ENCODE measurements around the gene PDHB.

The PDHB gene

GRCh38 chr3:58408906-58409305 is 24.7 kb downstream of the PDHB start:
- in situ Hi-C loops (cut with MboI; ENCODE audit: low sequenced_read_pairs) = no loop called here

- in situ Hi-C loops (cut with MboI; ENCODE audit: low sequenced_read_pairs) = no loop called here
Observed at GRCh38 chr3:58404396-58404795, 29.2 kb downstream of the PDHB start.

GRCh38 chr3:58403513-58404109 is 30.0 kb downstream of the PDHB start:
- in situ Hi-C loops (cut with MboI; ENCODE audit: low sequenced_read_pairs) = no loop called here

GRCh38 chr3:58398669-58399333 is 34.8 kb downstream of the PDHB start:
- in situ Hi-C loops (cut with MboI; ENCODE audit: low sequenced_read_pairs) = no loop called here

GRCh38 chr3:58394339-58394738 is 39.3 kb downstream of the PDHB start:
- in situ Hi-C loops (cut with MboI; ENCODE audit: low sequenced_read_pairs) = no loop called here

GRCh38 chr3:58392181-58392580 is 41.5 kb downstream of the PDHB start:
- in situ Hi-C loops (cut with MboI; ENCODE audit: low sequenced_read_pairs) = no loop called here

- in situ Hi-C loops (cut with MboI; ENCODE audit: low sequenced_read_pairs) = no loop called here
Observed at GRCh38 chr3:58391156-58391865, 42.3 kb downstream of the PDHB start.

- in situ Hi-C loops (cut with MboI; ENCODE audit: low sequenced_read_pairs) = no loop called here
Observed at GRCh38 chr3:58388550-58389091, 45.0 kb downstream of the PDHB start.

- in situ Hi-C loops (cut with MboI; ENCODE audit: low sequenced_read_pairs) = no loop called here
Observed at GRCh38 chr3:58387650-58388546, 45.7 kb downstream of the PDHB start.

- in situ Hi-C loops (cut with MboI; ENCODE audit: low sequenced_read_pairs) = no loop called here
Observed at GRCh38 chr3:58386626-58387365, 46.8 kb downstream of the PDHB start.

- in situ Hi-C loops (cut with MboI; ENCODE audit: low sequenced_read_pairs) = no loop called here
Observed at GRCh38 chr3:58384381-58385090, 49.1 kb downstream of the PDHB start.

GRCh38 chr3:58383904-58384303 is 49.7 kb downstream of the PDHB start:
- in situ Hi-C loops (cut with MboI; ENCODE audit: low sequenced_read_pairs) = no loop called here

GRCh38 chr3:58383476-58383875 is 50.2 kb downstream of the PDHB start:
- in situ Hi-C loops (cut with MboI; ENCODE audit: low sequenced_read_pairs) = no loop called here

- in situ Hi-C loops (cut with MboI; ENCODE audit: low sequenced_read_pairs) = no loop called here
Observed at GRCh38 chr3:58379351-58380073, 54.1 kb downstream of the PDHB start.

GRCh38 chr3:58377750-58378149 is 55.9 kb downstream of the PDHB start:
- in situ Hi-C loops (cut with MboI; ENCODE audit: low sequenced_read_pairs) = no loop called here

Measured in HL-60/S4 treated with retinoic acid at 250 ng/mL for 4 days and 3 days (cell line).